Psoas muscle (tissue), 8 donors: ENCODE data around the gene ARF5. TPM values are rescaled to one million over a fixed set of nuclear protein-coding genes. Genes with fewer than 3 reads are reported as not detected.
A peak's percentile ranks its signal among the peaks of the same experiment; 100 is the strongest.

Experiments
- ATAC-seq, 4 donors: fragments of 200-7000 bp; cut with Tn5 transposase; one replicate each; pipeline ENCODE4 v1.9.1; 2020; ENCODE audit warnings: moderate library complexity in 3 of 4, mild to moderate bottlenecking in 2 of 4
- DNase-seq, 2 donors: peaks; one replicate each; pipeline ENCODE4 v3.0.0-alpha.2; 2020
- H3K27ac ChIP-seq: fragments of 200-600 bp; one replicate; pipeline ENCODE4 v1.8.0; 2022
- H3K27me3 ChIP-seq, 3 donors: fragments of 200-600 bp in 1 of 3; one replicate each; pipeline versions ENCODE4 v1.6.1 to v1.8.0; 2013 to 2022; ENCODE audit warnings: low read length in 2 of 3, mild to moderate bottlenecking in 2 of 3, moderate library complexity in 1 of 3; ENCODE audit not compliant: insufficient read depth in 3 of 3
- H3K36me3 ChIP-seq, 2 donors: fragments of 200-600 bp in 1 of 2; one replicate each; pipeline versions ENCODE4 v1.6.1 to v1.8.0; 2013 to 2022; ENCODE audit warnings: low read depth in 1 of 2, mild to moderate bottlenecking in 1 of 2, moderate library complexity in 1 of 2; ENCODE audit not compliant: insufficient read depth in 1 of 2
- H3K4me1 ChIP-seq: fragments of 200-600 bp; one replicate; pipeline ENCODE4 v1.8.0; 2022
- H3K4me3 ChIP-seq: fragments of 200-600 bp; one replicate; pipeline ENCODE4 v1.8.0; 2022; ENCODE audit warnings: mild to moderate bottlenecking
- H3K9me3 ChIP-seq: fragments of 200-600 bp; one replicate; pipeline ENCODE4 v1.8.0; 2022
- CTCF ChIP-seq: fragments of 200-600 bp; IDR thresholded peaks from one replicate; pipeline ENCODE4 v1.8.0; 2022; ENCODE audit warnings: antibody characterized with exemption
- WGBS, 3 donors: extraction: QIAGEN DNeasy Blood & Tissue Kit; methylation state at CpG; one replicate each; pipeline versions ENCODE4 v1.1.6 to v1.1.7; 2013; 5-methylcytosine and 5-hydroxymethylcytosine counted together
- intact Hi-C, 2 donors: fragments of 100-400 bp; cut with DNase I; formaldehyde crosslinking; loops; one replicate each; pipeline versions ENCODE4 v1.11.0 to v1.14.2; 2022
- polyA plus RNA-seq, 3 donors: library from polyadenylated mRNA; stranded (reverse); fragments of 200-250 nt; gene quantifications; one replicate each; pipeline ENCODE4 v1.2.3, GENCODE V29; 2013
- total RNA-seq, 4 donors: library from RNA; stranded (reverse); fragmentation: NEBNext Ultra II Directional in 2 of 4; extraction: Animal tissue kit (Norgen Biotek cat#: 25700) in 2 of 4; gene quantifications; one replicate each; pipeline versions ENCODE4 v1.2.1 to v1.2.4, GENCODE V29; 2021 to 2023
- donor health status: healthy with polysubstance abuse.
- donor health status: DM: no; HTN: no; CAD: no; lungs with moderate emphysema.
- donor health status: Bipolar disorder and iron deficiency.
- donor health status: healthy.
- donor health status: DM: yes; HTN: yes; CAD: no.
- donor health status: DM: no; HTN: no; CAD: no.
- donor health status: DM: no; HTN: no; CAD: no.
- donor health status: DM: yes; HTN: yes; CAD: no.

The ARF5 gene
- total and polyA plus RNA-seq, 7 donors, result 78.7 to 118 (median 91.0) TPM

- Histone ChIP-seq H3K27ac (peak overlapping the region; percentile 92), H3K27me3 (no peaks in the 10 kb centered on the region), H3K4me1 (peaks cover 50% of the 10 kb centered on the region), H3K4me3 (no peak overlapping the region), H3K9me3 (no peaks in the 10 kb centered on the region), H3K36me3 (peaks cover 8 to 36% of the 10 kb centered on the region in 2 donors)
- no peak for ATAC-seq
- no peak for DNase-seq
- 90 to 94% (median 92%) methylated on average over 2 of the region's 2 CpGs for WGBS, 3 donors
- TF ChIP-seq CTCF, result no peak
- intact Hi-C loops, result loop anchor here in 1 of 2 donors (5.0 kb wide), 1 partner anchor 194 kb away; the partner anchor contains the start of gene ZNF800
Measured at GRCh38 chr7:127586346-127586745, 1.9 kb upstream of the ARF5 start.

GRCh38 chr7:127587663-127588018, 570 bp upstream of the ARF5 start:
- Histone ChIP-seq H3K36me3 (peaks cover 10 to 35% of the 10 kb centered on the region in 2 donors), H3K4me1 (peaks cover 37% of the 10 kb centered on the region), H3K4me3 (peak overlapping the region; percentile 97), H3K9me3 (no peaks in the 10 kb centered on the region), H3K27ac (peak overlapping the region; percentile 96), H3K27me3 (no peaks in the 10 kb centered on the region)
- 54 to 57% (median 57%) methylated on average over 20 of the region's 20 CpGs for WGBS, 3 donors
- intact Hi-C loops, result loop anchor here in 1 of 2 donors (2.0 to 5.0 kb wide), 2 partner anchors 63 to 195 kb away; partner anchors contain the start of gene ZNF800
- DNase-seq (peak in 1 of 2 donors; percentile 64), ATAC-seq (peak in 1 of 4 donors; percentile 2)
- no peak for TF ChIP-seq CTCF

GRCh38 chr7:127588697-127589482, 679 bp downstream of the ARF5 start:
- peaks cover 24% of the 10 kb centered on the region for H3K4me1 ChIP-seq
- peak overlapping the region; percentile 97 for H3K4me3 ChIP-seq
- ATAC-seq (peak; percentile 25 to 54 (median 52)), DNase-seq (peak; percentile 41 to 76)
- TF ChIP-seq CTCF, result peak; percentile 27
- intact Hi-C loops, result loop anchor here in 1 of 2 donors (2.0 to 5.0 kb wide), 2 partner anchors 62 to 197 kb away; partner anchors contain the start of gene ZNF800
- no peaks in the 10 kb centered on the region for H3K9me3 ChIP-seq
- peaks cover 10 to 31% of the 10 kb centered on the region in 2 donors for H3K36me3 ChIP-seq
- 4 to 8% (median 7%) methylated on average over 33 to 43 of the region's 43 CpGs for WGBS, 3 donors
- H3K27me3 ChIP-seq, result no peaks in the 10 kb centered on the region
- H3K27ac ChIP-seq, result peak overlapping the region; percentile 96

- DNase-seq (no peak), ATAC-seq (no peak)
- Histone ChIP-seq H3K36me3 (peaks cover 10 to 31% of the 10 kb centered on the region in 2 donors), H3K27ac (no peak overlapping the region), H3K4me1 (peaks cover 17% of the 10 kb centered on the region), H3K9me3 (no peaks in the 10 kb centered on the region), H3K4me3 (no peak overlapping the region), H3K27me3 (no peaks in the 10 kb centered on the region)
- TF ChIP-seq CTCF, result no peak
- 75 to 82% (median 81%) methylated on average over 3 of the region's 3 CpGs for WGBS, 3 donors
- intact Hi-C loops, result loop anchor here (2.0 to 5.0 kb wide), 3 partner anchors 57 to 198 kb away; partner anchors contain the start of gene ZNF800 (in 1 of the 2)
Measured at GRCh38 chr7:127589896-127590295, 1.7 kb downstream of the ARF5 start.
